NCI-H1092 (cell line): Measurements from ENCODE around the gene B4GALNT1.
"Not testable (repeated sequence)": the region's sequence is repeated elsewhere in the genome, so short reads cannot be mapped to it uniquely, and the experiment has no call there.

Source experiments
- DNase-seq: peaks from one replicate; lab custom pipeline; 2025; lab: John Stamatoyannopoulos, UW

The B4GALNT1 gene

GRCh38 chr12:57609101-57609780, 23.8 kb downstream of the B4GALNT1 start:
- DNase-seq: no peak

GRCh38 chr12:57607958-57608663, 24.9 kb downstream of the B4GALNT1 start:
- DNase-seq: no peak

GRCh38 chr12:57606821-57607220, 26.2 kb downstream of the B4GALNT1 start:
- no peak for DNase-seq

GRCh38 chr12:57606399-57606798, 26.6 kb downstream of the B4GALNT1 start:
- no peak for DNase-seq

- DNase-seq: no peak
Observed at GRCh38 chr12:57605811-57606311, 27.1 kb downstream of the B4GALNT1 start.

GRCh38 chr12:57604992-57605810, 27.8 kb downstream of the B4GALNT1 start:
- DNase-seq: no peak

- peak; percentile 50 for DNase-seq
Observed at GRCh38 chr12:57604454-57604991, 28.5 kb downstream of the B4GALNT1 start, which contains the start of gene DTX3. TSS of gene DTX3 (plus strand) at chr12:57604824. CDS start at chr12:57606518, 1,694 bp downstream.

- DNase-seq: no peak
Observed at GRCh38 chr12:57603815-57604453, 29.1 kb downstream of the B4GALNT1 start.

- DNase-seq: no peak
Observed at GRCh38 chr12:57603324-57603723, 29.7 kb downstream of the B4GALNT1 start.

- DNase-seq: no peak
Observed at GRCh38 chr12:57602544-57602943, 30.5 kb downstream of the B4GALNT1 start.

GRCh38 chr12:57600395-57600794, 32.6 kb downstream of the B4GALNT1 start:
- no peak for DNase-seq

- no peak for DNase-seq
Observed at GRCh38 chr12:57593187-57593586, 39.8 kb downstream of the B4GALNT1 start.

GRCh38 chr12:57592551-57593165, 40.3 kb downstream of the B4GALNT1 start:
- no peak for DNase-seq

- DNase-seq: no peak
Observed at GRCh38 chr12:57591782-57592325, 41.1 kb downstream of the B4GALNT1 start.

GRCh38 chr12:57590864-57591781, 41.9 kb downstream of the B4GALNT1 start, which contains the start of gene PIP4K2C:
TSS of gene PIP4K2C (plus strand) at chr12:57591192. CDS start at chr12:57591290, 98 bp downstream.
- peak; percentile 44 for DNase-seq

GRCh38 chr12:57590479-57590863, 42.5 kb downstream of the B4GALNT1 start:
- DNase-seq: no peak

- DNase-seq: not testable (repeated sequence)
Observed at GRCh38 chr12:57588951-57589610, 43.9 kb downstream of the B4GALNT1 start.

GRCh38 chr12:57586832-57587429, 46.1 kb downstream of the B4GALNT1 start:
- DNase-seq: no peak

- no peak for DNase-seq
Observed at GRCh38 chr12:57586128-57586527, 46.9 kb downstream of the B4GALNT1 start.
